ENCODE results near the gene ADH1A. TPM values are rescaled to one million over a fixed set of nuclear protein-coding genes. Genes with fewer than 3 reads are reported as not detected.
"Not testable (repeated sequence)": the region's sequence is repeated elsewhere in the genome, so short reads cannot be mapped to it uniquely, and the experiment has no call there.

The ADH1A gene
- total and polyA plus RNA-seq, 2 donors from 2014 or later: 0.85 TPM; not detected in 1

GRCh38 chr4:99235955-99236354 is 54.8 kb downstream of the ADH1A start:
- Histone ChIP-seq H3K36me3 (ENCODE audit: control insufficient read depth in 2 of 3, insufficient read depth in 3 of 3, low read length in 3 of 3) (no peaks in the 10 kb centered on the region), H3K9me3 (ENCODE audit: control insufficient read depth in 2 of 3, insufficient read depth in 1 of 3, low read length in 3 of 3) (peaks cover 0 to 1% (median 0%) of the 10 kb centered on the region in 3 donors), H3K27me3 (ENCODE audit: control insufficient read depth, insufficient read depth, low read length) (no peaks in the 10 kb centered on the region), H3K4me1 (ENCODE audit: control insufficient read depth in 2 of 3, insufficient read depth in 2 of 3, low read depth in 1 of 3, low read length in 3 of 3) (no peaks in the 10 kb centered on the region), H3K4me3 (ENCODE audit: low read length in 3 of 3) (no peak overlapping the region), H3K27ac (ENCODE audit: low read depth in 2 of 2, low read length in 2 of 2) (no peak overlapping the region), H3K9ac (ENCODE audit: low read length in 3 of 3) (no peak overlapping the region)
- intact Hi-C loops (cut with DNase I): no loop called here
- FAIRE-seq (no peak), DNase-seq (no peak)
- no peak for TF ChIP-seq CTCF (IDR thresholded peaks at IDR 0.05; ENCODE audit: borderline replicate concordance, extremely low read depth, insufficient read depth)

- Histone ChIP-seq H3K36me3 (ENCODE audit: control insufficient read depth in 2 of 3, insufficient read depth in 3 of 3, low read length in 3 of 3) (no peaks in the 10 kb centered on the region), H3K27ac (ENCODE audit: low read depth in 2 of 2, low read length in 2 of 2) (no peak overlapping the region), H3K27me3 (ENCODE audit: control insufficient read depth, insufficient read depth, low read length) (no peaks in the 10 kb centered on the region), H3K4me1 (ENCODE audit: control insufficient read depth in 2 of 3, insufficient read depth in 2 of 3, low read depth in 1 of 3, low read length in 3 of 3) (no peaks in the 10 kb centered on the region), H3K9ac (ENCODE audit: low read length in 3 of 3) (no peak overlapping the region), H3K9me3 (ENCODE audit: control insufficient read depth in 2 of 3, insufficient read depth in 1 of 3, low read length in 3 of 3) (peaks cover 0 to 2% (median 0%) of the 10 kb centered on the region in 3 donors), H3K4me3 (ENCODE audit: low read length in 3 of 3) (no peak overlapping the region)
- FAIRE-seq: no peak
- peak in 1 of 5 donors; percentile 1 for DNase-seq
- intact Hi-C loops (cut with DNase I): no loop called here
- TF ChIP-seq CTCF (IDR thresholded peaks at IDR 0.05; ENCODE audit: borderline replicate concordance, extremely low read depth, insufficient read depth): no peak
Measured at GRCh38 chr4:99234331-99235010, 56.3 kb downstream of the ADH1A start.

GRCh38 chr4:99233397-99233796 is 57.4 kb downstream of the ADH1A start:
- FAIRE-seq; H3K4me1 ChIP-seq (ENCODE audit: control insufficient read depth in 2 of 3, insufficient read depth in 2 of 3, low read depth in 1 of 3, low read length in 3 of 3); H3K9ac ChIP-seq (ENCODE audit: low read length in 3 of 3); DNase-seq; H3K27ac ChIP-seq (ENCODE audit: low read depth in 2 of 2, low read length in 2 of 2); H3K9me3 ChIP-seq (ENCODE audit: control insufficient read depth in 2 of 3, insufficient read depth in 1 of 3, low read length in 3 of 3); H3K36me3 ChIP-seq (ENCODE audit: control insufficient read depth in 2 of 3, insufficient read depth in 3 of 3, low read length in 3 of 3); intact Hi-C loops (cut with DNase I); H3K27me3 ChIP-seq (ENCODE audit: control insufficient read depth, insufficient read depth, low read length); H3K4me3 ChIP-seq (ENCODE audit: low read length in 3 of 3): not testable (repeated sequence)

- FAIRE-seq; H3K36me3 ChIP-seq (ENCODE audit: control insufficient read depth in 2 of 3, insufficient read depth in 3 of 3, low read length in 3 of 3); H3K9ac ChIP-seq (ENCODE audit: low read length in 3 of 3); DNase-seq; H3K27me3 ChIP-seq (ENCODE audit: control insufficient read depth, insufficient read depth, low read length); H3K27ac ChIP-seq (ENCODE audit: low read depth in 2 of 2, low read length in 2 of 2); intact Hi-C loops (cut with DNase I); H3K4me1 ChIP-seq (ENCODE audit: control insufficient read depth in 2 of 3, insufficient read depth in 2 of 3, low read depth in 1 of 3, low read length in 3 of 3); H3K4me3 ChIP-seq (ENCODE audit: low read length in 3 of 3); H3K9me3 ChIP-seq (ENCODE audit: control insufficient read depth in 2 of 3, insufficient read depth in 1 of 3, low read length in 3 of 3): not testable (repeated sequence)
Measured at GRCh38 chr4:99228706-99229105, 62.1 kb downstream of the ADH1A start.

- H3K27me3 ChIP-seq (ENCODE audit: control insufficient read depth, insufficient read depth, low read length); H3K4me1 ChIP-seq (ENCODE audit: control insufficient read depth in 2 of 3, insufficient read depth in 2 of 3, low read depth in 1 of 3, low read length in 3 of 3); H3K9ac ChIP-seq (ENCODE audit: low read length in 3 of 3); intact Hi-C loops (cut with DNase I); FAIRE-seq; H3K36me3 ChIP-seq (ENCODE audit: control insufficient read depth in 2 of 3, insufficient read depth in 3 of 3, low read length in 3 of 3); H3K4me3 ChIP-seq (ENCODE audit: low read length in 3 of 3); H3K27ac ChIP-seq (ENCODE audit: low read depth in 2 of 2, low read length in 2 of 2); DNase-seq; H3K9me3 ChIP-seq (ENCODE audit: control insufficient read depth in 2 of 3, insufficient read depth in 1 of 3, low read length in 3 of 3): not testable (repeated sequence)
Measured at GRCh38 chr4:99227646-99228045, 63.1 kb downstream of the ADH1A start.

Measured in kidney (tissue), 14 donors.